GM19397 (cell line): ENCODE measurements around the gene NME3.
"Not testable (repeated sequence)": the region's sequence is repeated elsewhere in the genome, so short reads cannot be mapped to it uniquely, and the experiment has no call there.

Source experiments
- ATAC-seq: cut with Tn5 transposase; IDR thresholded peaks from one replicate; pipeline ENCODE4 v1.9.1; 2021; ENCODE audit warnings: mild to moderate bottlenecking, moderate library complexity; ENCODE audit not compliant: unreplicated experiment

The NME3 gene

GRCh38 chr16:1754204-1754603 is 17.1 kb downstream of the NME3 start:
- ATAC-seq = no peak

GRCh38 chr16:1752853-1753252 is 18.5 kb downstream of the NME3 start:
- ATAC-seq = no peak

DNA sequence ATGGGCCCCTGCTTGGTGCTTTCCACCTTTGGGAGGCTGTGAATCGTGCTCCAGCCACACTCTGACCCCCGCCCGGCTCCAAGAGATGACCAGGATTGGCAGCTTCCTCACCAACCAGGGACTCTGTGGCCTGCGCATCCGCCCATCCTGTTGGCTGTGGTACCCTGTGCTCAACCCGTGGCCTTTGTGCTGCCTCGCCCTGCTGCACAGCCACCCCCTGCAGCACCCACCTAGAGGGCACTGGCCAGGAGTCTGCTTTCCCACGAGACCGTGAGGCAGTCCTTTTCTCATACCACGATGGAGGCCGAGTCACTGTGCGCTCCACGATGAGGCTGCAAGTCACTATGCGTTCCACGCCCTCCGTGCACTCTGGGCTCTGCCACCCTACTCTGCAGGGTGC is 19.4 kb downstream of the NME3 start:
- no peak for ATAC-seq

GRCh38 chr16:1749152-1750117 is 21.9 kb downstream of the NME3 start:
- no peak for ATAC-seq

- no peak for ATAC-seq
Measured at GRCh38 chr16:1747934-1748333, 23.4 kb downstream of the NME3 start.

DNA sequence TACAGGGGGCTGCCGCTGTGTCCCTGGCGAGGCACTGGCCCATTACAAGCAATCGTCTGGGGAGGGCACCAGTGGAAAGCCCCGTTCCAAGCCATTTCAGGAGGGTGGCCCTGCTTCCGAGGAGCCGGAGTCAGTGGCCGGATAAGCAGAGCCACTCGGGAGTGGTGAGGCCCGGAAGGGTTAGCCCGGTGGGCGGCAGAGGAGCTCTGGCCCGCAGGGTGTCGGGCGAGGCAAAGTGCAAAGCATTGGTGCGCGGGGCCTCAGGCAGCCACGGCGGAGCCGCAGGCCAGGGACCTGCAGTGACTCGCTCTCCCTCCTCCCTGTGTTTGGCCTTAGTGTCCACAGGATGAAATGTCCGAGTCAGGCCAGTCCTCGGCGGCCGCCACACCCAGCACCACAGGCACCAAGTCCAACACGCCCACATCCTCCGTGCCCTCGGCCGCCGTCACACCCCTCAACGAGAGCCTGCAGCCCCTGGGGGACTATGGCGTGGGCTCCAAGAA is 24.6 kb downstream of the NME3 start:
- ATAC-seq = no peak

DNA sequence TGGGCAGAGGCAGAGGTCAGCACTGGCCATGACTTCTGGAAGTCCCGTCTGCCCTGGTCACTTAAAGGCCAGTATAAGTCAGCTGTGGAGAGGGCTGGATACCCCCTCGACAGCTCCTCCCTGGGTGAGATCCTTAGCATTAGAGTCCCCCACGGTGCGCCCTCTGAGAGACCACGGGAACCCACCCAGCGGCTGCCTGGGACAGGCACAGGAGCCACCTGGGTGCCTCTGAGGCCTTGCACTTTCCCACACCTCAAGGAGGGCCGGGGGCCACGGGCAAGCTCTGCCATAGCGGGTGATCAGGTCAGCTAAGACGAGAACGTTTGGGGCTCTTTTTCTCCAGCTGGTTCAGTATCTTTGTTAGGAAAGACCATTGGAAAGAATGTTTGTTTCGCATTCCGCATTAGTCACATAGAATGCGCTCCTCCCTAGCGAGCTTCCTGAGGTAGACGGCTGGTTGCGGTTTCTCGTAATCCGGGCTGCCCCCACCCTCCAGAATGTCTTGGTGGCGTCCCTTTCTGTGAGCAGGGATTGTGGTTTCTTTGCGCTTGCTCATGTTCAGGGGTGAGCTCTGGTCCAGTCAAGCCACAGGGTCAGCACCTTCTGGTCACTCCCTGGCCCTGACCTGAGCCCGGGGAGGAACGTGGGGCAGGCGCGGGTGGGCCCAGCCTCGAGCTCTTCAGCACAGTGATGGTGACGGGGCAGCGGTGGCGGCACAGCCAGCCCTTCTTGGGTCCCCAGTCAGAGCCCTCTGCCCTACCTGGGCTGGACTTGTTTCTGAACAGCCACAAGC is 25.2 kb downstream of the NME3 start:
- ATAC-seq = no peak

DNA sequence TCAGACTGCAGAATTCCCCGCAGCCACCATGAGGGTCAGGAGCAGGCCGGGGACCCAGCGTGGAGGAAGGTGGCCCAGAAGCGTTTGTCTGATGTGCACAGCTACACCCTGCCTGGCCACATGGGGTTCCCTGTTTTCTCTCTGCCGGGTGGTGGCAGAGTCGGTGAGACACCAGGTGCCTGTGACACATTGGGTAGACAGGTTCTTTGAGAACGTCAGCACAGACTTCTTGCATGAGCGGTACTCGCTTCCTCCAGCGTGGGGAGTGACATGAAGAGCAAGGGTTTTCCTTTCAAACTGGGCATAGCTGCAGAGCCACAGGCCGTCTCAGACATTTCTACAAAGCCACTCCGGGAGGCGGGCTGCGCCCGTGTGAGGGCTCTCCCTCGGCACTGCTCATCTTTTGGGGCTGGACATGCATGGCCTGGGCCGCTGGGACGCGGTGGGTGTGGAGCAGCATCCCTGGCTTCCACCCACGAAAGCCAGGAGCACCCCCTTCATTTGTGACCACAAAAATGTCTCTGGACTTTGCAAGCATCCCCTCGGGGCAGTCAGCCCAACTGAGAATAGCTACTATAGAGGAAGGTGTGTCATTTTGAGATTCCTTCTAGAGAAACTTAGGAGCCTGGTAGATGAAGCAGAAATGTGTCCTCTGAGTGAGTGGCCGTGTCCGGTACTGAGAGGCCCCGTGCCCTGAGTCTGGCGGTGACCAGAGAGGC is 26.0 kb downstream of the NME3 start:
- ATAC-seq = no peak

DNA sequence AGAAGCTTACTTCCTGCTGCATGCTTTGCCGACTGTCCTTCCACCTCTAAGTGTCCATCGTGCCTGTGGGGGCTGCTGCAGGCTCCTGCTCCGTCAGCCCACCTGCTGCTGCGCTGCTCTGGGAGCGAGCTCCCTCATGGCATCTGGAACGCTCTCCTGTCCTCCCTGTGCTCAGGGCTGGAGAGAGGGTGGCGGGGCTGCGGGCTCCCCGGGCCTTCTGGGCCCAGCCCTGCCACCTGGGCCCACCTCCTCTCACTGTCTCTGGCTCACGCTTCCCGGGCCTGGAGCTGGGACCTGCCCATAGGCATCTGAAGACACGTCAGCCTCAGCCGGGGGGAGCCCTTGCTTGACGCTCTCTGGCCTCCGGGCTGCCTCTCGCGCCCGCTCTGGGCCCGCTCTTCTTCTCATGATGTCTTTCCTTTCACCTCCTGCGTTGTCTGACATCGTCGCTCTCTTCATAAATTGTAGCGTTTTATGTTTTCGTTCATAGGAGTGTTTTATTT is 27.0 kb downstream of the NME3 start:
- no peak for ATAC-seq

GRCh38 chr16:1743376-1744337 is 27.7 kb downstream of the NME3 start:
- no peak for ATAC-seq

DNA sequence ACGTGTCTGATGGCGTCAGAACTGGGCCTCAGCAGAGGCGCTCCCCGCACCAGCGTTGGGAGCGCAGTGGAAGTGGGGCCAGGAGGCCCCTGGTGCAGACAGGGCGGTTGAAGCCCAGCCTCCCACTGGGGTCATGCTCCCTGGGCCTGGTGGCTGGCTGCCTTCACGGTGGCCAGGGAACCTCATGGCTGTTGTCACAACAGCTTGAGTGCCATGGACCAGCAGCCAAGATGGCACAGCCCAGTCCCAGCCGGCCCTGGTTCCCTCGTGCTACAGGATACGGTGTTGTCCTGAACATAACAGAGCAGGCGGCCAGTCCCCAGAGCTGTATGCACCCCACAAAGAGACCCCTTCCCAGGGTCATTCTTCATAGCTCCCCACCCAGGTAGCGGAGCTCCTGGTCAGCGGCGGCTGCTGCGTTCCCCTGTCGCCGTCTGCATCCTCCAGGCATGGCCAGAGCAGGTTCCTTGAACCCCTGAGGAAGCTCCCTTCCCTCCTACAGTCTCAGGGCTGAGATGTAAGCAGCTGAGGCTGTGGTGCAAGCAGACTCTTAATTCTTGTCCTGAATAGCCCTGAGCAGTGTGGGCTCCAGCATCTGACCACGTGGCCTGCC is 29.7 kb downstream of the NME3 start:
- no peak for ATAC-seq

- no peak for ATAC-seq
Measured at GRCh38 chr16:1740781-1741490, 30.4 kb downstream of the NME3 start.

- ATAC-seq = no peak
Measured at GRCh38 chr16:1740234-1740633, 31.1 kb downstream of the NME3 start.

DNA sequence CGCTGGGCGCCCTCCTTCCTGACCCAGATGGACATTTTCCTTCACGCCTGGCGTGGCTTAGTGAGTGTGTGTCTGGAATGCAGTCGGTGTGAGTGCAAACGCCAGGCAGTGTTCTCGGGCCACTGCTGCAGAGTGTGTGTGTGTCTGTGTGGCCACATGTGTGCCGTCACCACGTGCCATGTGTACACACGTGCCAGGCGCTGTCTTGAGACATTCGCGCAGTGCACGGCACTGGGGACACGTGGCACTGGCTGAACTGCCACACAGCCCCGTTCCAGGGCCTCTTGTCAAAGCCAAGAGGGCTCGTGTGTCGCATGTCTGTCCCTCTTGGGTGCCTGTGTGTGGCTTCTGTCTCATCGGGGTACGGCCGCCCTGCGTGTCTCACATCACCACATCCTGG is 36.5 kb downstream of the NME3 start:
- no peak for ATAC-seq

- no peak for ATAC-seq
Measured at GRCh38 chr16:1734123-1734522, 37.2 kb downstream of the NME3 start.

GRCh38 chr16:1732551-1732987 is 38.8 kb downstream of the NME3 start:
- ATAC-seq = not testable (repeated sequence)

GRCh38 chr16:1732071-1732470 is 39.3 kb downstream of the NME3 start:
- no peak for ATAC-seq

GRCh38 chr16:1731603-1732002 is 39.7 kb downstream of the NME3 start:
- no peak for ATAC-seq

GRCh38 chr16:1731073-1731472 is 40.3 kb downstream of the NME3 start:
- ATAC-seq = no peak
